ENCODE measurements around the gene NPTX1.

Gene NPTX1

GRCh38 chr17:80428363-80428762 lies 48.0 kb downstream of the NPTX1 start:
- Histone ChIP-seq H3K27me3 (no peaks in the 10 kb centered on the region), H3K4me3 (ENCODE audit: low read depth, low read length) (no peak overlapping the region), H3K36me3 (no peaks in the 10 kb centered on the region), H3K4me1 (no peaks in the 10 kb centered on the region), H3K9me3 (no peaks in the 10 kb centered on the region)
- DNase-seq: no peak
- TF ChIP-seq, protein P1, sequence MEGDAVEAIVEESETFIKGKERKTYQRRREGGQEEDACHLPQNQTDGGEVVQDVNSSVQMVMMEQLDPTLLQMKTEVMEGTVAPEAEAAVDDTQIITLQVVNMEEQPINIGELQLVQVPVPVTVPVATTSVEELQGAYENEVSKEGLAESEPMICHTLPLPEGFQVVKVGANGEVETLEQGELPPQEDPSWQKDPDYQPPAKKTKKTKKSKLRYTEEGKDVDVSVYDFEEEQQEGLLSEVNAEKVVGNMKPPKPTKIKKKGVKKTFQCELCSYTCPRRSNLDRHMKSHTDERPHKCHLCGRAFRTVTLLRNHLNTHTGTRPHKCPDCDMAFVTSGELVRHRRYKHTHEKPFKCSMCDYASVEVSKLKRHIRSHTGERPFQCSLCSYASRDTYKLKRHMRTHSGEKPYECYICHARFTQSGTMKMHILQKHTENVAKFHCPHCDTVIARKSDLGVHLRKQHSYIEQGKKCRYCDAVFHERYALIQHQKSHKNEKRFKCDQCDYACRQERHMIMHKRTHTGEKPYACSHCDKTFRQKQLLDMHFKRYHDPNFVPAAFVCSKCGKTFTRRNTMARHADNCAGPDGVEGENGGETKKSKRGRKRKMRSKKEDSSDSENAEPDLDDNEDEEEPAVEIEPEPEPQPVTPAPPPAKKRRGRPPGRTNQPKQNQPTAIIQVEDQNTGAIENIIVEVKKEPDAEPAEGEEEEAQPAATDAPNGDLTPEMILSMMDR (IDR thresholded peaks at IDR 0.05; ENCODE audit: low read depth, low read length): no peak

DNA sequence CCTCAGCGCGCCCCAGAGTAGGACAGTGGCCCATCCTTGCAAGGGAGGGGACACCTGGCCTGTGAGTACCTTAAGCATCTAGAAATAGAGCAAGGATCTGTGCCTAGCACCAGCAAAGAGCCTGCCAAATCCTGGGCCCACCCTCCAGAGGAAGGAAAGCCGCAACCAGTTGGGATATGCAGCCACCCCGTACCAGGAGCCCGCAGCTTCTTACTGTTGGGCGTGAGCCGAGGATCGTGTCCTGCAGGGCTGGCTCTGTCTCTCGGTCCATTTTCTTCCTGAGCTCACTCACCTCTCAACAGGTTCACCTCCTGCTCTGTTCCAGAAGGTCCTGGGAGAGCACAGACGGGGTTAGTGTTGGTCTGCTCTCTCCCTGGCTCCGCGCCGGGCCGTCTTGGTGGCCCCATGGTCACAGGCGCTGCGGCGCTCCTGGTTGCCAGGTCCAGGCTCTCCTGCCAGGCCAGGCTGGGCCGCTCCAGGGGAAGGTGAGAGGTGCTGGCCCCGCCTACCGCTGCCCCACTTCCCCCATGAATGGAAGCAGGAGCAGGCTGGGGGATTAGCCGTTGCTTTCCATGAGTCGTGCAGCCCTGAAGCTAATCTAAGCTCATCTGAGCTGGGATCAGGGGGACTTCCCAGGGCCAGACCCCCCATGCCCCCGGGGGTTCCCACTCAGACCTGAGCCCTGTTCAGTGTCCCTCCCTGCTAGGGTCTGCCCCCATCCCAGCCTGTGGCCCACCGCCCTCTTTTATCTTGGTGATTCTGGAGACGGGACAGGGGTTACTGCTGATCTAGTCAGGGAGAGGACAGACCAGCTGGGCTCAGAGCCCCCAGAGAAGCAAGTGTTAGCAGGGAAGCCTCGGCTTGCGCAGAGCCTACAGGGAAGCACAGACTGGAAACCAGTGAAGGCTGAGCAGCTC lies 48.8 kb downstream of the NPTX1 start:
- TF ChIP-seq, protein P1 (IDR thresholded peaks at IDR 0.05; ENCODE audit: low read depth, low read length): no peak
- no peaks in the 10 kb centered on the region for H3K36me3 ChIP-seq
- DNase-seq: no peak
- H3K4me1 ChIP-seq: no peaks in the 10 kb centered on the region
- no peaks in the 10 kb centered on the region for H3K9me3 ChIP-seq
- H3K4me3 ChIP-seq (ENCODE audit: low read depth, low read length): no peak overlapping the region
- no peaks in the 10 kb centered on the region for H3K27me3 ChIP-seq

GRCh38 chr17:80426671-80427326 lies 49.6 kb downstream of the NPTX1 start:
- Histone ChIP-seq H3K36me3 (no peaks in the 10 kb centered on the region), H3K4me1 (no peaks in the 10 kb centered on the region), H3K9me3 (no peaks in the 10 kb centered on the region), H3K27me3 (peaks cover 6% of the 10 kb centered on the region; the same call in 1 of the 2 replicates), H3K4me3 (ENCODE audit: low read depth, low read length) (no peak overlapping the region)
- TF ChIP-seq, protein P1 (IDR thresholded peaks at IDR 0.05; ENCODE audit: low read depth, low read length): peak; percentile 92
- peak; percentile 85 for DNase-seq

DNA sequence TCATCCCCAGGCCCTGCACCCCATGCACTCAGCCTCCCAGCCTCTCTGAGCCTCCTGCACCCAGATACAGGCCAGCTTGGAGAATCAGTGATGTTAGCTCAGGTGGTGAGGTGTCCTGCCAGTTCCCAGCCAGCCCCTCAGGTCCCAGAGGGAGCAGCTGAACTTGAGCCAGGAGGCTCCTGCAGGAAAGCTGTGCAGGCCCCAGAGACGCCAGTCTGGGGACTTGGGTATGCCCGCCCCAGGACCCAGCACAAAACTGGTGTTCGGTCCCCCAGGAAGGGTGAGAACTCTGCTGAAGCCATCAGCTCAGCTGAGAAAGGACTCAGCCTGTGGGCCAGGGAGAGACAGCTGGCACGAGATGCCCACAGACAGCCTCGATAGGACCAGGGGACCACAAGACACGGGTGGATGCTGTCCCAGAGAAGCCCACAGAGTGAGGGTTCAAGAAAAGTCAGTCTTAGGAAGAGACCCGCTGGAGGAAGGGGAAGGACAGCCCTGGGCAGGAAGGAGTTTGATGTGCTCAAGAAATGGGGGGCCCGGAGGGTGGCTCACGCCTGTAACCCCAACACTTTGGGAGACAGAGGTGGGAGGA lies 50.5 kb downstream of the NPTX1 start:
- no peak for DNase-seq
- TF ChIP-seq, protein P1 (IDR thresholded peaks at IDR 0.05; ENCODE audit: low read depth, low read length): no peak
- Histone ChIP-seq H3K36me3 (no peaks in the 10 kb centered on the region), H3K9me3 (no peaks in the 10 kb centered on the region), H3K4me1 (no peaks in the 10 kb centered on the region), H3K27me3 (peaks cover 9% of the 10 kb centered on the region; the same call in 1 of the 2 replicates), H3K4me3 (ENCODE audit: low read depth, low read length) (no peak overlapping the region)

- Histone ChIP-seq H3K4me1 (no peaks in the 10 kb centered on the region), H3K36me3 (no peaks in the 10 kb centered on the region), H3K27me3 (peaks cover 9% of the 10 kb centered on the region; the same call in 1 of the 2 replicates), H3K9me3 (no peaks in the 10 kb centered on the region), H3K4me3 (ENCODE audit: low read depth, low read length) (no peak overlapping the region)
- DNase-seq: no peak
- TF ChIP-seq, protein P1 (IDR thresholded peaks at IDR 0.05; ENCODE audit: low read depth, low read length): peak; percentile 13; the same call in 1 of the 2 replicates
These were observed 51.3 kb downstream of the NPTX1 start for GRCh38 chr17:80424878-80425765.
